GM12875 (cell line): ENCODE data around the gene SELENOO.
A peak's percentile ranks its signal among the peaks of the same experiment; 100 is the strongest.

Source experiments
- H3K4me3 ChIP-seq: one replicate; pipeline ENCODE4 v1.5.1; 2011; ENCODE audit warnings: low read depth, low read length, control low read depth
- CTCF ChIP-seq: IDR thresholded peaks from 2 replicates; pipeline ENCODE4 v1.5.1; 2011; ENCODE audit warnings: low read depth, mild to moderate bottlenecking, control low read depth, inconsistent platforms, low read length, moderate library complexity, borderline replicate concordance; ENCODE audit not compliant: insufficient read depth

The SELENOO gene

GRCh38 chr22:50243685-50244419 lies 43.0 kb downstream of the SELENOO start:
- peak overlapping the region; percentile 87 for H3K4me3 ChIP-seq
- TF ChIP-seq CTCF, result no peak

- TF ChIP-seq CTCF, result peak; percentile 35; the same call in 1 of the 2 replicates
These were observed 43.8 kb downstream of the SELENOO start, which contains the start of gene TUBGCP6 for GRCh38 chr22:50244420-50245213. Gene TUBGCP6, minus strand, starts transcription at chr22:50245023. Its CDS starts 564 bp downstream, at chr22:50244459.

GRCh38 chr22:50245214-50246072 lies 44.6 kb downstream of the SELENOO start:
- no peak for TF ChIP-seq CTCF

More at GRCh38 chr22:50244420-50245213, 43.8 kb downstream of the SELENOO start, which contains the start of gene TUBGCP6:
- H3K4me3 ChIP-seq, result peak within 1 kb of the TSS; percentile 87

GRCh38 chr22:50246242-50247175 lies 45.7 kb downstream of the SELENOO start:
- TF ChIP-seq CTCF, result no peak
- H3K4me3 ChIP-seq, result no peak overlapping the region

More at GRCh38 chr22:50245214-50246072, 44.6 kb downstream of the SELENOO start:
- peak overlapping the region; percentile 87 for H3K4me3 ChIP-seq

GRCh38 chr22:50247748-50248147 lies 46.9 kb downstream of the SELENOO start:
- TF ChIP-seq CTCF, result no peak
- no peak overlapping the region for H3K4me3 ChIP-seq
